Dedifferentiated amniotic fluid mesenchymal stem cell (primary cell): Measurements from ENCODE around the gene EIF3L.

ENCODE experiments used
- DNase-seq: peaks from one replicate; pipeline ENCODE4 v3.0.0-alpha.2; 2016; ENCODE audit errors: extremely low spot score

Gene EIF3L

GRCh38 chr22:37854946-37855345 lies 5.7 kb downstream of the EIF3L start:
- no peak for DNase-seq

- DNase-seq: no peak
These were observed 6.2 kb downstream of the EIF3L start for GRCh38 chr22:37855462-37855861.

- no peak for DNase-seq
These were observed 11.7 kb downstream of the EIF3L start for GRCh38 chr22:37860796-37861421.

DNA sequence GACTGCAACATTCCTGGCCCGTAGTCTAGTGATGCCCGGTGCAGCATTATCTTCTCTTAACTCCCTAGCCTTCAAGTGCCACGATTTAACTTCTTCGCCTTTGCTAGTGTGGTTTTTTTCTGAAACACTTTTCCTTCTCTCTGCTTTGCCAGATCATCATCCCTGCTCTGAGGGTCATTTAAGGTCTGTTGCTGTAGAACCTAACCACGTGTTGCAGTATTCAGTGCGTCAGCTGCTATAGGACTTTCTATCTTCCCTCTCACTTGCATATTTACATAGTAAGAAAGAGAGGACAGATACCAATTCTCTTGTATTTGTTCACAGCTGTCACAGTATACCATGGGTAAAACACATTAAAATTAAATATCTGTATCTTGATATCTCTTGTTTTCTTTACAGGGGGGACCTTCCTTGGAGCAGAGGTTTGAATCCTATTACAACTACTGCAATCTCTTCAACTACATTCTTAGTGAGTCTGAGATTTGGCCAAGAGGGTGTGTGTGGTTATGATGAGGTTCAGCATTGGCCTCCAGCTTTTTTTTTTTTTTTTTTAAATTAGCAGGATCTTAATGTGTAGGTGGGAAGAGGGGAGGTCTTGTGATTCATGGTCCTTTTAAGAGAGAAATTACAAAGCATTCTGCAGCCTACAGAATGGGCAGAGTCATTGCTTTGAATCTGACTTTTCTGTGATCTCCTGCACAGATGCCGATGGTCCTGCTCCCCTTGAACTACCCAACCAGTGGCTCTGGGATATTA lies 13.5 kb downstream of the EIF3L start:
- DNase-seq: no peak

- DNase-seq: no peak
These were observed 16.3 kb downstream of the EIF3L start for GRCh38 chr22:37865510-37865909.

DNA sequence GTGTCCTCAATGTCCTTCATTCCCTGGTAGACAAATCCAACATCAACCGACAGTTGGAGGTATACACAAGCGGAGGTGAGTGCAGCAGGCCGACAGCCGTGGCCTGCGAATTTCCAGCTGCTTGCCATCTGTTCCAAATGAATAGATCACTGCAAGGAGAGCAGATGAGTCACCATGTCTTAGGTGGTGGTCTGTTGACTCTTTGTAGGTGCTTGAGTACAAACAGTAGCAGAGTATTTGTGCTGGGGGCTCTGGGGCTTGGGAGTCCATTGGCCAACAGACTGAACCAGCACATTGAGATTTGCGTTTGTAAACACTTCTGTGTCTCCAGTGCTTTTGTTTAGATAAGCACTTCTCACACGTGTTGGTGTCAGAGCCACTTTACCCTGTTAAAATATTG lies 21.1 kb downstream of the EIF3L start:
- no peak for DNase-seq

DNA sequence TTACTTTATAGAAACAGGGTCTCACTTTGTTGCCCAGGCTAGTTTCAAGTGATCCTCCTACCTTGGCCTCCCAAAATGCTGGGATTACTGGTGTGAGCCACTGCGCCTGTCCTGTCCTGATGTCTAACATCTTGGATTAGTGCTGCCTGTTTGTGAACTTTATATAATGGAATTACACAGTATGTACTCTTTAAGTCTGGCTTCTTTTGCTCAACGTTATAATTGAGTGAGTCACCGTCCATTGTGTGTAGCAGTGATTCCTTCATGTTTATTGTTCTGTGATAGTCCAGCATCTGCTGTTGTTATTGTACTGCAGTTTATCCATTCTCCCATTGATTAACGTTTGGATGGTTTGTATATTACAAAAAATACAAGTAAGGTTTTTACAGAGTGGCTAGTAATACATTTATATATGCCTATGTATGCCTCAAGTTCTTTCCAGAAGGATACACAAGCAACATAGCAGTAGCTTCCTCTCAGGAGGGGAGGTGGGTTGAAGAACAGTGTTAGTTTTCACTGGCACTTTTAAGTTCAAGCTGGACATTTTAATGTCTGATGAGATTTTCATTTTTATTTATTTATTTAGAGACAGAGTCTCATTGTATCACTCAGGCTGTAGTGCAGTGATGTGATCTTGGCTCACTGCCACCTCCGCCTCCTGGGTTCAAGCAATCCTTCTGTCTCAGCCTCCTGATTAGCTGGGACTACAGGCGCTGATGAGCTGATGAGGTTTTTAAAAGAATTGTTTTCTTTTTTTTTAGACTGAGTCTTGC lies 31.6 kb downstream of the EIF3L start:
- peak; percentile 44 for DNase-seq

DNA sequence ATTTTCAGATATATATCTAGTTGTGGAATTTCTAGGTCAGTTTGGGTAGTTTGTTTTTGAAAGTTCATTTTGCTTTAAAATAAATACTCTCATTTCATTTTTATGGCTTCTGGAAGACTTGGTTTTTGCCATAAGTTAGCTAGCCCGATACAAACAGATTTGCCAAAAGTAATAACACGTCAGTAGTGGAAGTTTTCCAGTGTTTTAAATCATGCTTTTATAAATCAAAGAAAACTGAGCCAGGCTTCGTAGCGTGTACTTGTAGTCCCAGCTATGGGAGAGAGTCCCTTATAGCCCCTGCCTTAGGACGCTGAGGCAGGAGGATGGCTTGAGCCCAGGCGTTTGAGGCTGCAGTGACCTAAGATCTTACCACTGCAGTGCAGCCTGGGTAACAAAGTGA lies 35.2 kb downstream of the EIF3L start:
- peak; percentile 41 for DNase-seq

- peak; percentile 22 for DNase-seq
These were observed 38.6 kb downstream of the EIF3L start for GRCh38 chr22:37887584-37888378.

- no peak for DNase-seq
These were observed 42.7 kb downstream of the EIF3L start for GRCh38 chr22:37891926-37892325.

GRCh38 chr22:37892566-37893335 lies 43.5 kb downstream of the EIF3L start:
- DNase-seq: no peak

DNA sequence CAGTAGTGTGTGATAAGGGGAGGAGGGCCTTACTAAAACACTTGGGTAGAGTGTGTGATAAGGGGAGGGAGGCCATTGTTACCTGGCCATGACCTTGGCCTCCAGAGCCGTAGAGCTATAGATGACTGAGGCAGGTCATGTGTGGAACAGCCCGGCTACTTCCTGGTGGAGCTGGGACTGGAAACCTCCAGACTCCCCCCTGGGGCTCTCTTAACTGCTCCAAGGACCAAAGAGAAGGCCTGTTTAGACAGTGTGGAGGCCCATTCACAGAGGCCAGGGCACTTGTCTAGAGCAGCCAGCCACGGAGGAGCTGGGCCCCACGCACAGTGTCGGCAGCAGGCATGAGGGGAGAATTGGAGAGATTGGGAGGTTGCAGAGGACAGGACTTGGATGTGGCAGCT lies 44.4 kb downstream of the EIF3L start:
- DNase-seq: no peak

DNA sequence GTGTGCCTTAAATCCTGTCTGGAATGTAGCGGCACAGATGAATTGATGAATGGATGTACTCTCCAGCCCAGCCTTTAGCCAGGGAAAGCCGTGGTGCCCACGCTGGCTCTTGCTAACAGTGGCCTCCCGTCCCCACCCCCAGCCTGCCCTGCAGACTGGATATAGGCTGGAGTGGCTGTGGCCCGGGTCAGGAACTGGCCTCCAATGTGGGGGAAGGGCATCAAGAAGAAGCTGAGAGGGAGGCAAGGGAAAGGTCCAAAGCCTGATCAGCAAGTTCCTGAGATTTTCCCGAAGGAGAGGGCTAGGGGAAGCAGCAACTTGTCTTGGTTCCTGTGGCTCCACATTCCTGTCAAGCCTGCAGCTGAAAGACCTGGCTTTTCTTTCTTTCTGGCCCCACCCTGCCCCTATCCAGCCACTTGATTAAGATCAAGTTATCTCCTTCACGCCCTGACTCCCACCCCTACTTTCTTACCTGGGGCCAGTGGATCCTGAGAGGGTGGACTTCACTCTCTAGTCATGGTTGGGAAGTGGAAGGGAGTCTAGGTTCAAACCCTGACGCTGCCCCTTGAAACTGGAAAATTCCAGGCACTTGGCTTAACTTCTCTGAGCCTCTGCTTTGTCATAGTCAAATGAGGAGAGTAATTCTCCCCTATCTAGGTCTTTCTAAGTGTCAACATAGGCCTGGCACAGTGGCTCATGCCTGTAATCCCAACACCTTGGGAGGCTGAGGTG lies 45.9 kb downstream of the EIF3L start:
- DNase-seq: no peak

- no peak for DNase-seq
These were observed 47.0 kb downstream of the EIF3L start for GRCh38 chr22:37896181-37896592.

DNA sequence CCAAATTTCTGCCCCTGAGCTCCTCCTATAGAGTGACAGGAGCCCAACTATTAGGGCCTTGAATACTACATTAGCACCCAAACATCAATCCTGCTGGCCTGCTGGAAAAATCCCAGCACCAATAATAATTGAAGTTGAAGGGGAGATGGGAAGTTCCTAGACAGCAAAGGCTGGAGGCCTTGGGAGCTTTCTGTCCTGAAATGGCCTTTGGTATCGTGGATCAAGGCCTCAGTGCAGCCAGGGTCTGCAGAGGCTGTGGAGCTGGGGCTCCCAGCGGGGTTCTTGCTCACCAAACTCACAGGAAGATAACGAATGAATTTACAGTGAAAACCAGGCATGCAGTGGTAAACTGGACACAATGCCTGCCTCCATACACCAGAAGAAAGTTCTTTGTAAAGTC lies 47.7 kb downstream of the EIF3L start:
- no peak for DNase-seq

- DNase-seq: no peak
These were observed 48.6 kb downstream of the EIF3L start for GRCh38 chr22:37897807-37898206.

- no peak for DNase-seq
These were observed 49.4 kb downstream of the EIF3L start for GRCh38 chr22:37898441-37899181.

- DNase-seq: peak; percentile 92
These were observed 55.6 kb downstream of the EIF3L start for GRCh38 chr22:37904572-37905533.
